Stimulated activated CD8-positive, alpha-beta memory T cell treated with anti-CD3 and anti-CD28 coated beads, Interleukin-12 subunit alpha, Interleukin-12 subunit beta, amount 100 ng/mL, for 1 hour (primary cell): ENCODE measurements around the gene CXCL12.

ENCODE experiments used
- DNase-seq: peaks from one replicate; pipeline ENCODE4 v3.0.0-alpha.2; 2020; ENCODE audit warnings: low read depth

Gene CXCL12

DNA sequence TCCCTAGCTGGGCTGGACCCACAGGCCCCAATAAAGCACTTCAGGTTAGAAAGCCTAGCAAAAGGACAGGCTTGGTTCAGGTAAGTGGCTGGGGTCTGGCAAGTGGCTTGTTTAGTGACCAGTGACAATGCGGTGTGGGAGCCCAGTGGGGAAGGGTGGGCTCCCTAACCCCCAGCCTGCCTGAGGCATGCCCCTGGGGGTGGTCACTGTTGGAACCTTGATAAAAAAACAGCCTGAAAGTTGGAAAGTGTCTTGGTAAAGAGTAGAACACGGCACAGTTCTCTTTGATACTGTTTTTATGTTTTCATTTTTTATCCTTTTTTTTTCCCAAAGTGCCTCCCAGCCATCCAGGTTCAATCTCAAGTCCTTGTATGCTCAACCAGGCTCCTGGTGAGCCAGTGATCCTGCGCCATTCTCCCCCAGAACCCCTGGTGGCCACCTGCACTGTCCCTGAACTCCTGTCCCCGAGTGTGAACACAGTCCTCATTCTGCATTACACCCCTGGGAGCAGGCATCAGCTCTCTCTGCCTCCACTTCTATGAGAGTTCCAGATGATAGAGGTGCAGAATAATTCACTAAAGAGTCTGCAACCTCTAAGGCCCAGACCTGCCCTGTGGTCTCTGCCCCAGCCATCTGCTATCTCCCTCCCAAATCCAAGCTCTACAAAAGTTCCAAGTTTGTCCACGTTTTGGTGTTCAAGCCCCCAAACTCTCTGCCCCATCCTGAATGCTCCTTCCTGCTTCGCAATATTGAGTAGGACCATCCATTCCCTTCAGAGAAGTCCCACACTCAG lies 15.0 kb upstream of the CXCL12 start:
- no peak for DNase-seq

DNA sequence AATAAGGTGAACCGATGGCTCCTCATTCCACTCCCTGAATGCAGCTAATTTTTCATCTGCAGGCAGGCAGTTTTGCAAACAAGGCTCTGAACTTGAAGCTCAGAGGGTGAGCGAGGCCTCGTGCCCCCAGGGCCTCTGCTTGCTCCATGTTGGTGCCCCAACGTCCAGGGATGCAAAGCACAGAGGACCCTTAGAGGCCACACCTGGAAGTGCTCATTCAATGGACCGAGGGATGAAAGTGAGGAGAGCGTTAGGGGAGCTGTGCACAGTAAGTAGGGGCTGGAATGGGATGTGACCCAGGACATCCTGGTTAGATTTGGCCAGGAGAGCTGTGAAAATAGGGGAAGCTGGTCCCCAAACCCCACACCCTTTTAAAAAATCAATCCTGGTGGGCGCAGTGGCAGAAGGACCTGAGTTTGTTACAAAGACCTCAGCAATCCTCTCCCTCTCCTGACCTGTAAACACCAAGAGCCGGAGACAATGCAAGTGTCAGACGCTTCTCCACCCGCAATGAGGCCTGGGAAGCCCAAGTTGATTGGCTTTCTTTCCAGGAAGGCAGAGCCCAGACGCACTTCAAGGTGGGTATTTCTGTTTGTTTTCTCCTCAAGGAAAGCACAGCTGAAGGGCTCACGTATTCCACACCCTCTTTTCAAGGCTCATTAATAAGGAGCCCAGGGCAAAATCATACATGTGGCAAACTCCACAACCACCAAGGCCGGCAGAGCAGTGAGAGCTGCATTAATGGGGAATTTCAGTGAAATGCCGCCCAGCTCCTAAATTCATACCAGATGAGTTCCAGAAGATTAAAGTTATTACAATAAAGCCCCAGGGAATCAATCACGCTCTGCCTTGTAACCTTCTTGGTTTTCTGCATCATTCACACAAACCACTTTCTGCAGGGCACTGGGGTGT lies 14.1 kb upstream of the CXCL12 start:
- DNase-seq: no peak

DNA sequence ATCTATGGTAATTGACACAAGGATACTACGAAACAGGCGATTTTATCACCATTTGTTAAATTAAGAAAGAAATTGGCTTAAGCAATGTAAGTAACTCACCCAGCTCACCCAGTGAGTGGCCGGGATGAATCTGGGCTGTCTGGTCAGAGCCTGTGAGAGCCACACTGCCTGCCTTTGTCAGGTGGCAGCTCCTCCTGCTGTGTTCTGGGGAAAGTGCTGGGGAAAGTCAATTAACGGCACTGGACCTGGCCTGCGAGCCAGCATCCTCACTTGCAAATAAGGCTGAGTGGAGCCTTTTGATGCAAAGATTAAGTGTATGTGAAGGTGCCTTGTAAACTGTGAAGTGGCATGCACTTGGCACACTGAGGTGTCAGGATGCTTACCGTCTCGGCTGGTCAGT lies 13.4 kb upstream of the CXCL12 start:
- no peak for DNase-seq

DNA sequence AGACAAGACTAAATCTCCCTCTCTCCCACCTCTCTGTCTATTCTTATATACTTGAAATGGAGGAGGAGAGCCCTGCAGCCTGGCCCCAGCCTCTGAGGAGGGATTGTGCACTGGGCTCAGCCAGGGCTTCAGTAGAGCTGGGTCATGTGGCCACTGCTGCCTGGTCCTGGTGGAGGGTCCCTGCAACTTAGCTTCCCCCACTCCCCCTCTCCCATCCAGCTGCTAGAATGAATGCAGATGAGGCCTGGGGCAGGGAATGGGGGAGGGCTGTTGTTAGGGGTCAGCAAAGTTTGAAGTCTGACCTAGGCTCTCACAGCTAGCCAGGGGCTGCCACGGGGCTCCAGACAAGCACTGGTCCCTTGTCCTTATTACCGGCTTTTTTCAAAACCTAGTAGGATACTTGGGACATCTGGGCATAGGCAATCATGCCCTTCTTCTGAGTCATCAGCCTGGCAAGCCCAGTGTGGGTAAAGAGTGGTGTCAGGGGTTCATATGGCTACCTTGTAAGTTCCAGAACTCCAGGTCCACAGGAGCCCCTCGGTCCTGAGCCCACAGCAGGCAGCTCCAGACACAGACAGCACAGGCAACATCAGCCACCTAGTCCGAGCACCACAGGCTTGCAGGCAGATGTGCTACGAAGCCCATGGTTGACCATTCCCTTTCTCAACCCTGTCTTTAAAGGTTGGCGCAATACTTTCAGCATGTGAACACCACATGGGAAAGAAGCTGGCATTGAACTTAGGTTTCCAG lies 12.8 kb upstream of the CXCL12 start:
- DNase-seq: no peak

DNA sequence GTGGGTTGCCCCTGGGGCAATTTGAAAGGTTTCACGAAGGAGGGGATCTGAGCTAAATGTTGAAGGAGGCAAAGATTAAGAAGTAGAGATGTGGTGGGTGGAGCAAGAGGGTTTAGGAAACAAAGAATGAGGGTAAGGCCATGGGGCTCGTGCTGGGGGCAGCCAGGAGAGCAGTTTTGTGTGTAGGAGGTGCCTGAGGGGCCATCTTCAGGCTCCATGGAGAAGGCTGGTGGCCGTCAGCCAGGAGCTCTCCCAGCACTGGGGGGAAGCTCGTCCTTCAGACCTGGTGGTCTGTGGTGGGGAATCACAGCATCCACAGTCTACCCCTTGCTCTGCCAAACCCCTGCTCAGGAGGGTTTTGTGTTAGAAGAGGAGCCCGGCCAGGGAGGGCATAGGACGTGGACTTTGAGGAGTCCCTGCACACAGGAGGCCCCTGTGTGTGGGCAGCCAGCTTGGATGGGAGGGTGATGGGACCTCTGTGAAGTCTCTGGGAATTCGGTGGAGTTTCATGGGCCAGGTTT lies 11.8 kb upstream of the CXCL12 start:
- DNase-seq: no peak

DNA sequence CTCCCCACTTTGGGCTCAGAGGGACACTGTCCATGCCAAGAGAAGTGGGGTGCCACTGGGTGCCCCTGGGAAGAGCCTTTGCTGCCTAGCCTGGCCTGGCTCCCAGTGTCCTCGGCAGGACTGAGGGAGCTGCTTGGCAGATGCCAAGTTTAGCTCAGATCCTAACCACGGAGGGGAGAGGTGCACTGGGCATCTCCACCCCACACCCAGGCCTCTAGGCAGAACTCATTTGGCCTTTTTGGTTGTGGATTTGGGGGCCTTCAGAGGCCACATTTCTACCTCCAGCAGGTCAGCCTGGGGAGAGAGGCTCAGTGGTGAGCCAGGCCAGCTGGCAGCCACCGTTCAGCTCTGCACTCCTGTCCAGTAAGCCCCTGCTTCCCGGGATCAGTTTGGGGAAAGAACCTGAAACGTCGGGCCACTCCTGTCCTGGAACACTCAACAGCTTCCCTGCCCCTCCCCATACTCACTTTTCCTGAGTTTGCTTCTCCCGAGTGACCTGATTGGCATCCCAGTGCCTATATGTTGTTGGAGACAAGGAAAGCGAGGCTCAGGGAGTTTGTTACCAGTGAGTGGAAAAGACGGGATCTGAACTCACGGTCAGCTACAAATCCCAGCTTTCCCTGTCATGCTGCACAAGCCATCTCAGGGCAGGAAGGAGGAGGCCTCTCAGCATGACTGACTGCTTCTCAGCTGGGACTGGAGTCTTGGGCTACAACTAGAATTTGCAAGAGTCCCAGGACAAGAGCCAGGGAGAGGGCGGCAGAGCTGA lies 11.2 kb upstream of the CXCL12 start:
- no peak for DNase-seq

DNA sequence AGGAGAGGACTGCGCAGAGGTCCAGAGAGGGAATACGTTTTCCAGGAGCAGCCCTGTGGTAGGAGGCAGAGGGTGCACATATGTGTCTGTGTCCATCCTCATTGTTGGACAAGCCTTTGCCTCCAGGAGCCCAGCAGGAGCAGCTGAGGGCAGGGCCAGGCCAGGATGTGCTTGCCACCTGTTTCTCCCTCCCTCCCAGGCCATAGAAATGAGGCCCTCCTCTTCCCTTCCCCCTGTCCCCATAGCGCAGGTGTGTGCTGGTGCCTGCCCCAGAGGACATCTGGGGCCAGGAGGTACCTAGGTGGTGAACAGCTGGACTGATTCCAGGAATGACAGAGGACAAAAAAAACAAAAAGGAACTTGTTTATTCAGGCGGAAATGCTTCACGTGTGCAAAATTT lies 10.5 kb upstream of the CXCL12 start:
- no peak for DNase-seq

DNA sequence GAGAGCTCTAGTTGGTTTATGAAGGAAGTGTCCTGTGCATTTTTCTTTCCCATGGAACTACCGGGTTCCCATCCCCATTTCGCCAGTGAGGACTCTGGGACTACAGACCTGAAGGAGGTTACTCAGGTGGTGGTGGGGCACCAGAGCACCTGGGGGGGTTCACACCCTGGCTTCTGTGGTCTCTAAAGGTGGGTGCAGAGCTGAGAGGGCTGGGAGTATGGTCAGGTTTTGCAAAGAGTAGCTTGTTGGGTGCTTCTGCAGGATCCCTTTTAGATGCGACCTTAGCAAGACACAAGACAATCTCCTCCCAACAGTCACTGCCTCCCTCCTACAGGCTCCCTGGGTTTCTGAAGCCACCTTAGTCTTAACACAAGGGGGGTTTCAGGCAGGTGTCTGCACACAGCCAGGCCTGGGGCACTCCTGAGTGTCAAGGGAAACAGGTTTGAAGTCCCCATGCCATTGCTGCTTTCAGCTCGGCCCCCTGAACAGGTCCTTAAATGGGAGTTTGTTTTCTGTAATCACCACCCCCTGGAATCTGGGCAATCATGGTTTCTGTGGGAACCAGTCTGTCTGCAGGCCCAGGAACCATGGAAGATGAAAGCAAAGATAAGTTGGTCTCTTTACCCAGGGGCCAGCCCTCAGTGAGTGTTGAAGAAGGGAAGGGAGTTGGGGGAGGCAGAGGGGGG lies 9.9 kb upstream of the CXCL12 start:
- DNase-seq: no peak

DNA sequence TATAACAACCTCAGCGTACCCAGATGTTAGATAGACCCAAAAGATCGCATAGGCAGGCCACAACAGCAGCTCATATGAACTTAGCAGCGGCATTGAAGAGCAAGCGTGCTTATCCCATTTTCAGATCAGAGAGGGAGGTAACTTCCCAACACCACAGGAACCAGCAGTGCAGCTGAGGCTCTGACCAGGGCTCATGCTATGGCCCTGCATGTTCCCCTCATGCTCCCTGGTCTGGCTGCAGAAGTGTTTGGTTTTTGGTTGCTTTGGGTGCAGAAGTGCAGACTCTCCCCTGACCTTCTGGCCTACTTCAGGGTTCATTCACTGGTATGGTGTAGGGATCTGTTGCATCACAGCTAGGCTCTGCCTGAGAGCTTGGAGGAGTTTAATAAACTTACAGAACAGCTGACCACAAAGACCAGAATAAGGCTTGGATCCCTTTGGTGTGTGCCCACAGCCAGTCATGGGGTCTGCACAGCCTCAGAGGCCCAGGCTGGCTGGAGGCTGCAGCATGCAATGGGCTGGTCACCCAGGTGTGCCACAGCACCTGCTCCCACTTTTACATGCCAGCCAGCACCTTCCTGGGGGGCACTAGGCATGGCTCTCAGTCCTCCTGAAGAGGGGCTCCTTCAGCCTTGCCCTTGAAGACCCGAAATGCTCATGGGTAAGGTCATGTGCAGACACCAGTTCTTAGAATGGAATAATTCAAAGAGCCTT lies 9.1 kb upstream of the CXCL12 start:
- no peak for DNase-seq

DNA sequence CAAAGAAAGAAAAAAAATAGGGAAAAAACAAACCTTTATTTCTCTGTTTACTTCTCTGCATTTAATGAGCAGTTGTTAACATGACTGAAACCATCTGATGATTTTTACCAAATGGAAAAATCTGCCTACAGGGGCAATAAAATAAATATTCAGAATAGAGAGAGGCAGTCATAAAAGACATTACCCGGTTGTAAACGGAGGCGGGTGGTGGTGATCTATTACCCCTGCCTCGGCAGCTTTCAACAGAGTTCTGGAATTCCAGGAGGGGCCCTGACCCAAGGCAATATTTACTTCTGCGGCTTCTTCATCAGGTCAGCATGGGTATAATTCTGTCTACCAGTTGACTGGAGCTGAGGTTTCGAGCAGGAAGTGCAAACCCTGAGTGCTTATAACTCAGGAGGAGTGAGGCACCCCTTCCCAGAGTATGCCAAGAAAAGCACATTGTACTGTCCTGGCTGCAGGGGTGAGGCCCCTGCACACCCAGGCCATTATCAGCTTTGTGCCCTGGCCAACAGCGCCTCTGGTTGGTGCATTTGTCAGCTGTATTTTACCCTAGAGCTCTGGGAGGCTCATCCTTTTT lies 8.2 kb upstream of the CXCL12 start:
- DNase-seq: no peak

DNA sequence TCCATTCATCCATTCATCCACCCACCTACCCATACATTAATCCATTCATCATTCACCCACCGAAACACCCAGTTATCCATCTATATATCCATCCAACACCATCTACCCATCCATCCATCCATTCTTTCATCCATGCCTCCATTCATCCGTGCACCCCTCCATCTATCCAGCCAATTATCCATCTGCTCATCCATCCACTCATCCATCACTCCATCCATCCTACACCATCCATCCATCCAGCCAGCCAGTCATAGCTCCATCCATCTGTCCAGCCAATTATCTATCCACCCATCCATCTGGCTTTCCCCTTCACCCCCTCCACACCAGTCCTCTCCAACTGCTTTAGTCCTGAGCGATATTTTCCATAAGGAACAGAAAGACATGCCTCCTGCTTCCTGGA lies 7.5 kb upstream of the CXCL12 start:
- DNase-seq: no peak

DNA sequence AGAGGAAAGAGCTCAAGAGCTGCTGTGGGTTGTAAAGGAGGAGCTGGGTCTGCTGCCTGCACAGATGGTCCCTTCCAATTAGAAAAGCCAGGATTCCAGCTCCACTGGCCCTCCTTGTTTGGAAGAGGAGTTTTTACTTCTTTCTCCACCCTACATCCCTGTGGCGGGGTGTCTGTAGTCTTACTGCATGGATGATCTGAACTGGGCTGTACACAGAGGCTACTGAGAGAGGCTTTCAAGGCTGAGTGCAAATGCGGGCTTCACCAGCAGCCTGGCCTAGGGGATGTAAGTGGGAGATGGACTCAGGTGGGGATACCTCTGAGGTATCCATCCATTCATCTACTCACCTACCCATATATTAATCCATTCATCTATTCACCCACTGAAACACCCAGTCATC lies 7.1 kb upstream of the CXCL12 start:
- DNase-seq: no peak

DNA sequence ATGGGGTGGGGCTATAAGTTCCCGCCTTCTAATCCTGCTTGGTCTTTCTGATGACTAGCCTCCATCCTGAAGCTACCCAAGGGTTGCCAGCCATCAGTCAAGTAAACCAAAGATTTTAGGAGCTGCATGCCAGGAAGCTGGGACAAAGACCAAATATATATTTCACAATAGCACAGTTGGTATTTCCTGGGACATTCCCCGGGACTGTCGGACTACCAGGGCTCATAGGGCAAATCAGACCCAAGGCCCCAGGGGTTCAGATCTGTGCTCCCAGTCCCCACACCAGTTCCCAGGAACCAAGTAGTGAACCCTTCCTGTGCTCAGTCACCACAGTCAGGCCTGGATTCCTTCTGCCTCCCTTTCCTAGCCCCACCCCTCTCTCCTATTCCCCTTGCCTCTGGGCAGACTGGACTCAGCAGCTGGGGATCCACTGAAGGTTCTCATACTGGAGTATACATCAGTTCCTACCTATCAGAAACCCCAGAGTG lies 5.7 kb upstream of the CXCL12 start:
- no peak for DNase-seq

DNA sequence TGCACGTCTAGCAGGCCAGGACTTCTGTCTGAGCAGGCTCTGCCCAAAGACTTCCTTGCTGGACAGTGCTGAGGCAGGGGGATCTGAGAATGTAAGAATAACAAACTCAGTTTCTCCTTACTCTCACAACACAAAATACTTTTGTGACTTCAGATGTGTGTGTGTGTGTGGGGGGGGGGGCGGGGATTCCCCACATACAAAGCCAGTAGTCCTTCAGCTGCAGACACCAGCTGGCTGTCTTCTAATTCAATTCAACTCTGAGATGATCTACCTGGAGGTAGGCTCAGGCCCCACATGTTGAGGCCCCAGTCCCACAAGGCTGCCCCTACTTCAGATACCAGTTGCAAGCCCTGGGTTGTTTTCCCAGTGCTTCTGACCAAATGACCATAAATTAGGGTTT lies 4.7 kb upstream of the CXCL12 start:
- no peak for DNase-seq

DNA sequence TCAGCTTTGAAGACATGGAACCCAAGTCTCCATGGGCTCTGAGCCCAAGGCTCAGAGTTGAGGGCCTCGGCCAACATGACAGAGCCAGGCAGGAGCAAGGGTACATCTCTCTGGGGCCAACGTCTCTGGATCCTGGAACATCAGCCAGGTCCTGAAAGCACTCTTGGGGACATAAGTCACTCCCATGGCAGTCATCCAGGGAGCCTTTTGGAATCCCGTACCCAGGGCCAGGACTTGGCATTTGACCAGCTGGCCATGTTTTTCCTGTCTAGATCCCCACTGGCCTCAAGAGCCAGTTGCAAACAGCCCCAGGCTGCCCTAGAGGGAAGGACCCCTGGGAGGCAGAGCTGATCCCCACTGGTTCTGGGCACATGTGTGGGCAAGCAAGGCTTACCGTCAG lies 4.3 kb upstream of the CXCL12 start:
- no peak for DNase-seq

DNA sequence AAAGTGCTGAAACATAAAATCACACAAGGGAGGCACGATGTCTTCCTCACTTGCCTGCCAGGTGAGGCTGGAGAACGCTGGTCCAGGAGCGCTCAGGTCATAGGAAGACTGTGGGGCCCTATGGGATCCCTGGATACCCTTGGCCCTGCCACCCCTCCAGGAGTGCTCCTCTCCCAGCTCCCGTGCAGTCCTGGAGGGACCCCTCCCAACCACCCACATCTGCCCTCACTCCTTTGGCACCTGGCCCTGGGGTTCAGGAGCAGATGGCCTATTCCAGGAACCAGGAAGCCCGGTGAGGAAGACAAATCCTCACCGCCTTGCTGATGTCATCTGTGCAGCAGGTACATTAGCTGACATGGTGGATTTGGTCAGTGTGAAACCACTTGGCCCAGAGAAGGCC lies 3.7 kb upstream of the CXCL12 start:
- DNase-seq: no peak

DNA sequence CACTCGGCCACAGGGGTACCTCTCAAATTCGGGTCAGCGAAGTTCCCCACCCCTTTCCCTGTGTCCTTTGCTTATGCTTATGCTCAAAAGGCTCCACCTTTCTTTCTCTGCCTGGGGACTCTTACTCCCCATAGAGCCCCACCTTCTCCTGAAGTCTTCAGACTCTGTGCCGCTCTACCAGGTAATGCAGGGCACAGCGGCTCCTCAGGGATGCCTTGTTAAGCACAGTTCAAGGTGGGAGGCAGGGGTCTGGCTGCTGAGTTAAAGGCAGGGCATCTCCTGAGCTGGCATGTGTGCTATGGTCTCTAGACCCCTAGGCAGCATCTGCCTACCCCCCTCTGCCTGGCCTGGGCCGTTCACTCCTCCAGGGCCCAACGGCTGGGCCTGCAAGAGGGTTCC lies 3.0 kb upstream of the CXCL12 start:
- DNase-seq: no peak

DNA sequence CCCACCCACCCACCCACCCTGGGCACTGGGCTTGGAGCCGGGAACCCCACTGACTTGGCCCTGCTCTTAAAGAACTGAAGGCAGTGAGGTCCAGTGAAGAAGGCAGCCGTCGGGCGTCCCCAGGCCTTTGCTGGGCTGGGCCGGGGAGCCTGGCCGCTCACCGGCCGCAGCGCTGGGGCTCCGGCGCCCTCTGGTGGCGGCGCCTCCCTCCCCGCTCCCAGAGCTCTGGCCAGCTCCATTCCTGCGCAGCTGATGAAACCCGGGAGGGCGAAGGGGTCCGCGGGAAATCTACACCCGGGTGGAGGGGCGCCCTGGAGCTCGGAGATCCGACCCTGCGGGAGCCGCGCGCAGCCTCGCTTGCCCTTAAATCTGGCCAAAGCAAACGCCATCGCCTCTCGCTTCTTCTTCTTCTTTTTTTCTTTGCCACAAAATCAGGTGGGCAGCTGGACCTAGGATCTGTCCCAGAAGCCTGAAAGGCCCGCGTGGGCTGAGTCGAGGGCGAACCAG lies 1.7 kb upstream of the CXCL12 start:
- DNase-seq: no peak

DNA sequence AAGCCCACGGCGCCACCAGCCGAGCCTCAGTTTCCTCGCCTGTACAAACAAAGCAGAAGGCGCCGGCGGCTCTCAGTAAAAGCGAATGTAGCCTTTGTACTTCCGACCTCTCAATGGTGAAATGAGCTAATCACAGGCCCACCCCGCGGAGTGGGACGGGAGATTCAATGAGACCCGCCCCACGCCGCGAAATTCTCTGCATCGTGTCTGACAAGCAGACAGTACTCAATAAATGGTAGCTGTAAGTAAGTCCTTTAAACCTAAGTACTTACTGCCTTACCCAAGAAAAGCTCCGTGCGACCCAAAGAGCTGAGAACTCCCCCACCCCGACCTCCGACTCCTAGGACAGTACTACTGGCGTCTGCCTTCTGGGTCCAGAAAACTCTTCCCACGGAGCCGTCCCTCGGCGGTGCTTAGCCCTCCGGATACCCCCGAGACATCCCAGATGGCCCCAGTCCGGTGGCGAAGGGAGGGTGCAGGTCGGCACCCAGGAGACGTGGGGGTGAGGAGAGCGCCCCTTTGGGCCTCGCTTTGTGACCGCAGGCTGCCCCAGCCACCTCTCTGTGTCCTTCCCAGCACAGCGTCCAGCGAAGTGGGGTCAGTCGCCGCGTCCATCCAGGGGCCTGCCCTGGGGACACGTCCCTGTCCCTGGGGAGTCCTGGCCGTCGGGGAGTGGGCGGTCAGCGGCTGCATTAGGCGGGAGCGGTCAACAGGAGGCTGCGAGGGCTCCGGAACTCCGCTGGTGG lies 972 bp upstream of the CXCL12 start:
- no peak for DNase-seq
